ENCODE measurements around the gene DENND2C. TPM values are rescaled to one million over a fixed set of nuclear protein-coding genes. Genes with fewer than 3 reads are reported as not detected.

Gene DENND2C
- total RNA-seq, 1 experiment from 2014 or later, result 3.6 TPM

- TF ChIP-seq, protein P1, sequence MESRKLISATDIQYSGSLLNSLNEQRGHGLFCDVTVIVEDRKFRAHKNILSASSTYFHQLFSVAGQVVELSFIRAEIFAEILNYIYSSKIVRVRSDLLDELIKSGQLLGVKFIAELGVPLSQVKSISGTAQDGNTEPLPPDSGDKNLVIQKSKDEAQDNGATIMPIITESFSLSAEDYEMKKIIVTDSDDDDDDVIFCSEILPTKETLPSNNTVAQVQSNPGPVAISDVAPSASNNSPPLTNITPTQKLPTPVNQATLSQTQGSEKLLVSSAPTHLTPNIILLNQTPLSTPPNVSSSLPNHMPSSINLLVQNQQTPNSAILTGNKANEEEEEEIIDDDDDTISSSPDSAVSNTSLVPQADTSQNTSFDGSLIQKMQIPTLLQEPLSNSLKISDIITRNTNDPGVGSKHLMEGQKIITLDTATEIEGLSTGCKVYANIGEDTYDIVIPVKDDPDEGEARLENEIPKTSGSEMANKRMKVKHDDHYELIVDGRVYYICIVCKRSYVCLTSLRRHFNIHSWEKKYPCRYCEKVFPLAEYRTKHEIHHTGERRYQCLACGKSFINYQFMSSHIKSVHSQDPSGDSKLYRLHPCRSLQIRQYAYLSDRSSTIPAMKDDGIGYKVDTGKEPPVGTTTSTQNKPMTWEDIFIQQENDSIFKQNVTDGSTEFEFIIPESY (IDR thresholded peaks at IDR 0.05; ENCODE audit: extremely low read depth, insufficient replicate concordance, low read length), result no peak
Observed at GRCh38 chr1:114707604-114708003, 37.8 kb upstream of the DENND2C start (continued).

DNA sequence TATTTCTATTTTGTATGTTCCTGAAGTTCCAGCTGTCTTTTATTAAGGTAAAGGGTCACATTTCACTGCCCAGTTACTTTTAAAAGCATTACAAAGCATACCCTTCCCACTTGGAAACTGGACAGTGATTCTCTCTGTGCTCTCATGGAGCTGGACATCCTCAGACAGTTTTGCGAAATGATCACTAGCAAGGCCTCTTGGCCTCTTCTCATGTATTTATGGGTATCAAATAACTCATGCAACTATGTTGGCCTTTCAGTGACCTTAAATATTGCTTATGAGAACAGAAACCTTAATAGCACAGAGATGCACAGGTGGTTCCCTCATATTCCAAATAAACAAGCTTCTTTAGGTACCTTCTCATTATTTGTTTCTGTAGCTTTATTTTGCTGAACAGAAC, 33.4 kb upstream of the DENND2C start:
- Histone ChIP-seq H3K9me2 (ENCODE audit: insufficient read depth) (no peaks in the 10 kb centered on the region), H3K9ac (ENCODE audit: low read length) (no peak overlapping the region), H3K27ac (ENCODE audit: low read depth, low read length) (no peak overlapping the region), H3K4me1 (ENCODE audit: control insufficient read depth in 1 of 2, insufficient read depth in 2 of 2, low read length in 2 of 2) (no peaks in the 10 kb centered on the region), H3K9me3 (ENCODE audit: control insufficient read depth in 1 of 2, insufficient read depth in 1 of 2, low read depth in 1 of 2, low read length in 2 of 2) (no peaks in the 10 kb centered on the region), H3K4me3 (replicated peaks in 1 of 2; ENCODE audit: low read depth in 1 of 2, low read length in 2 of 2) (no peak overlapping the region), H3K4me2 (ENCODE audit: low read length) (no peak overlapping the region), H3K36me3 (ENCODE audit: control insufficient read depth in 1 of 2, insufficient read depth in 2 of 2, low read length in 2 of 2) (peaks cover 18% of the 10 kb centered on the region in 2 experiments), H3K79me2 (ENCODE audit: insufficient read depth, low read length) (no peaks in the 10 kb centered on the region), H4K20me1 (ENCODE audit: insufficient read depth) (no peaks in the 10 kb centered on the region), H2AFZ (ENCODE audit: low read depth, low read length, poor library complexity, severe bottlenecking) (no peak overlapping the region), H3K27me3 (ENCODE audit: insufficient read depth, low read length) (no peaks in the 10 kb centered on the region)
- POLR2A ChIA-PET, result no interaction called here
- DNase-seq (ENCODE audit: low read depth, low spot score) (no peak), ATAC-seq (no peak)
- intact Hi-C loops (cut with micrococcal nuclease), result no loop called here
- RAD21 ChIA-PET (ENCODE audit: low non-redundant PET in 1 of 2, low total read pairs in 2 of 2, uncharacterized antibody in 2 of 2, unreplicated experiment in 2 of 2), result no interaction called here
- CTCF ChIA-PET, result no interaction called here
- TF ChIP-seq CEBPB (IDR thresholded peaks at IDR 0.05; ENCODE audit: low read depth) (no peak), SP1 (IDR thresholded peaks at IDR 0.05; ENCODE audit: low read depth) (no peak), EGR1 (IDR thresholded peaks at IDR 0.05; ENCODE audit: low read depth) (no peak), ZFX (IDR thresholded peaks at IDR 0.05) (no peak), JUND (IDR thresholded peaks at IDR 0.05) (no peak), RAD21 (IDR thresholded peaks at IDR 0.05; ENCODE audit: low read depth) (no peak), ZNF274 (IDR thresholded peaks at IDR 0.05; ENCODE audit: low read depth, low read length) (no peak), EZH2phosphoT487 (IDR thresholded peaks at IDR 0.05; ENCODE audit: borderline replicate concordance) (no peak), ELF1 (IDR thresholded peaks at IDR 0.05; ENCODE audit: borderline replicate concordance, low read depth) (no peak), SRF (IDR thresholded peaks at IDR 0.05; ENCODE audit: low read depth) (no peak), FOSL1 (IDR thresholded peaks at IDR 0.05; ENCODE audit: low read depth) (no peak), EZH2 (IDR thresholded peaks at IDR 0.05) (no peak)
- TF ChIP-seq, protein P1 (IDR thresholded peaks at IDR 0.05; ENCODE audit: extremely low read depth, insufficient replicate concordance, low read length), result no peak
- BruUV-seq (replicated peaks), result no TSS peak
